Mucosa of stomach (tissue), 1 donor: ENCODE results near the gene NBL1.
A peak's percentile ranks its signal among the peaks of the same experiment; 100 is the strongest.
"Not testable (repeated sequence)": the region's sequence is repeated elsewhere in the genome, so short reads cannot be mapped to it uniquely, and the experiment has no call there.

Experiments used
- H3K27me3 ChIP-seq: one replicate; pipeline ENCODE4 v1.7.0; 2013; ENCODE audit warnings: mild to moderate bottlenecking, low read length; ENCODE audit not compliant: control insufficient read depth, insufficient read depth
- H3K36me3 ChIP-seq: one replicate; pipeline ENCODE4 v1.7.0; 2013; ENCODE audit warnings: low read length; ENCODE audit not compliant: control insufficient read depth, insufficient read depth
- H3K4me1 ChIP-seq: one replicate; pipeline ENCODE4 v1.7.0; 2013; ENCODE audit warnings: mild to moderate bottlenecking, low read length; ENCODE audit not compliant: control insufficient read depth, insufficient read depth
- H3K4me3 ChIP-seq: one replicate; pipeline ENCODE4 v1.7.0; 2013; ENCODE audit warnings: low read length
- H3K9ac ChIP-seq: one replicate; pipeline ENCODE4 v1.7.0; 2013; ENCODE audit warnings: mild to moderate bottlenecking, low read length, moderate library complexity
- H3K9me3 ChIP-seq: one replicate; pipeline ENCODE4 v1.7.0; 2013; ENCODE audit warnings: mild to moderate bottlenecking, low read length, moderate library complexity; ENCODE audit not compliant: control insufficient read depth
- donor health status: Pancreatic carcinoma.

The NBL1 gene

DNA sequence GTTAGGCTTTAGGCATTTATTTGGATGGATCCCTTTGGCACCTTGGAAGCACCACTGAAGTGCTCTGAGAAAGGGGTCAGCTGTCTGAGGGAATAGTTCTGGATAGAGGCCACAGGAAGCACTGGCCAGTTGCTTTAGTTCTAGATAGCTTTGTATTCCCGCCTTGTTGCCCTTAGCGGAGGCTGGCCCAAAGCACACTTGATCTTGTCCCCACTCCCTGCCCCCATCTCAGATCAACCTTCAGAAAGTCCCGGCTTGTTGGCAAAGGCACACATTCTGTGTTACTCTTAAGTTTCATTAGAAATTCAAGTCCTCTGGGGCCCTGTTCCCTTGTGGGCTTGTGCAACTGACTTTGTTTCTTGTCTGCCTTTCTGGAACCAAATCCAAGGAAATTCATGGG, 15.2 kb upstream of the NBL1 start:
- Histone ChIP-seq H3K4me3 (no peak overlapping the region), H3K27me3 (no peaks in the 10 kb centered on the region), H3K4me1 (no peaks in the 10 kb centered on the region), H3K36me3 (no peaks in the 10 kb centered on the region), H3K9me3 (no peaks in the 10 kb centered on the region), H3K9ac (no peak overlapping the region)

DNA sequence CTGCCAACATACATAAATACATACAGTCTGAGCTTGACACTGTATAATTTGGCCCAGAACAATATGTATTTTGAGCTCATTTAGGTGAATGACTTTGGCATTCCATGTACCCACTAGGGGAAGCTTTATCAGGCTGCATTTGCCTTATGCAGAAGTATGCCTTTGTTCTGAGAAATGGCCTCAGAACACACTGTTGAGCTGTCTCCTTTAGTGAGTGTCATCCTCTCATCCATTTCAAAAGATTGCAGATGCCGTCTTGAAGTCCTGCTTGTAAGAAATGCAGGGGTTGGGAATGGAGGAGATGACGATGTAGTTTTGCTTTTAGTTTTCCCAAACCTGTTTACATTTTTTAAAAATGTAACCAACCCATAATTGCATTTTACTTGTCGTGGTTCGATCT, 14.8 kb upstream of the NBL1 start:
- no peak overlapping the region for H3K4me3 ChIP-seq
- no peaks in the 10 kb centered on the region for H3K36me3 ChIP-seq
- no peaks in the 10 kb centered on the region for H3K27me3 ChIP-seq

GRCh38 chr1:19630192-19630591, 13.9 kb upstream of the NBL1 start:
- H3K27me3 ChIP-seq, H3K9ac ChIP-seq, H3K9me3 ChIP-seq, H3K4me1 ChIP-seq, H3K4me3 ChIP-seq, H3K36me3 ChIP-seq: not testable (repeated sequence)

More for the DNA sequence above, 14.8 kb upstream of the NBL1 start:
- no peaks in the 10 kb centered on the region for H3K9me3 ChIP-seq
- H3K9ac ChIP-seq: no peak overlapping the region
- H3K4me1 ChIP-seq: no peaks in the 10 kb centered on the region

- no peaks in the 10 kb centered on the region for H3K4me1 ChIP-seq
- H3K27me3 ChIP-seq: no peaks in the 10 kb centered on the region
- H3K4me3 ChIP-seq: no peak overlapping the region
Measured at GRCh38 chr1:19630720-19631395, 13.3 kb upstream of the NBL1 start.

DNA sequence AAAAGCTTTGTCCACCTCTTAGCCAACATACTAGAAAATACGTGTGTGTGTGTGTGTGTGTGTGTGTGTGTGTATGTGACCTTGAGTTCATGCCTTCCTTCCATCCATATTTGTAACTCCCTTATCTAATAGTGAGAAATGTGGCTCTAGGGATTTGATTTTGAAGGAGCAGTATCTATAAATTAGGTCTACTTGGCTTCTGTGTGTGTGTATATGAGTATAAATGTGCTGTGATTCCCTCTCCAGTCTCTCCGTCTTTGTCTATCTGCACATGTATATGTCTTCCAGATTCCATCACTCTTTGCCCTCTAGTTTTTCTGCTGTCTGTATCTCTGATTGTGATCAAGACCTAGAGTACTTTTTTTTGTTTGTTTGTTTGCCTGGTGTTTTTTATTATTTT, 11.9 kb upstream of the NBL1 start:
- Histone ChIP-seq H3K4me1 (no peaks in the 10 kb centered on the region), H3K9ac (no peak overlapping the region), H3K9me3 (no peaks in the 10 kb centered on the region), H3K36me3 (no peaks in the 10 kb centered on the region), H3K4me3 (no peak overlapping the region), H3K27me3 (no peaks in the 10 kb centered on the region)

More at GRCh38 chr1:19630720-19631395, 13.3 kb upstream of the NBL1 start:
- H3K9ac ChIP-seq: no peak overlapping the region
- no peaks in the 10 kb centered on the region for H3K9me3 ChIP-seq
- H3K36me3 ChIP-seq: no peaks in the 10 kb centered on the region

- Histone ChIP-seq H3K9me3 (no peaks in the 10 kb centered on the region), H3K4me1 (no peaks in the 10 kb centered on the region), H3K27me3 (no peaks in the 10 kb centered on the region), H3K36me3 (no peaks in the 10 kb centered on the region), H3K4me3 (no peak overlapping the region), H3K9ac (no peak overlapping the region)
Measured at GRCh38 chr1:19633106-19633505, 11.0 kb upstream of the NBL1 start.

DNA sequence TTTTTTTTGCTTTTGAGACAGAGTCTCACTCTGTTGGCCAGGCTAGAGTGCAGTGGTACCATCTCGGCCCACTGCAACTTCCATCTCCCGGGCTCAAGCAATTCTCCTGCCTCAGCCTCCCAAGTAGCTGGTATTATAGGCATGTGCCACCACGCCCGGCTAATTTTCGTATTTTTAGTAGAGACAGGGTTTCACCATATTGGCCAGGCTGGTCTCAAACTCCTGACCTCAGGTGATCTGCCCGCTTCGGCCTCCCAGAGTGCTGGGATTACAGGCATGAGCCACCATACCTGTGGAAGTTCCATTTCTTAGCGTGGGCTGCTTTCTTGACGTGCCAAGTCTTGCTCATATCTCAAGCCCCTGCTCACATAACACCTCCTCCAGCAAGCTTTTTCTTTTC, 9.0 kb upstream of the NBL1 start:
- not testable (repeated sequence) for H3K4me3 ChIP-seq, H3K9ac ChIP-seq, H3K36me3 ChIP-seq, H3K9me3 ChIP-seq, H3K27me3 ChIP-seq
- peaks cover 12% of the 10 kb centered on the region for H3K4me1 ChIP-seq

DNA sequence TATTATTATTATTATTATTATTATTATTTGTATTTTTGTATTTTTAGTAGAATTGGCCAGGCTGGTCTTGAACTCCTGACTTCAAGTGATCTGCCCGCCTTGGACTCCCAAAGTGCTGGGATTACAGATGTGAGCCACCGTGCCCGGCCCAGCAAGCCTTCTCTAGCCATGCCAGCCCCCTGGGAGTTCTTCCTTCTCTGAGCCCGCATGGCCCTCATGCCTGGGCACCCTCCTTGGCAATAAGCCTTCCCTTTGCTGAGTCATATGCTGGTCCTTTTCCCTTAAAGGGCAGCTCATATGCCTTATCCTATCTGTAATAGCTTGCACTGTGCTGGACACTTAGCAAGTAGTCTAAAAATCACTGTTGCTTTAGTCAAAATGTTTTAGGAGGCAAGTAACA, 8.5 kb upstream of the NBL1 start:
- H3K36me3 ChIP-seq: no peaks in the 10 kb centered on the region
- no peaks in the 10 kb centered on the region for H3K27me3 ChIP-seq
- peaks cover 18% of the 10 kb centered on the region for H3K4me1 ChIP-seq
- H3K4me3 ChIP-seq: no peak overlapping the region
- H3K9ac ChIP-seq: no peak overlapping the region
- no peaks in the 10 kb centered on the region for H3K9me3 ChIP-seq

DNA sequence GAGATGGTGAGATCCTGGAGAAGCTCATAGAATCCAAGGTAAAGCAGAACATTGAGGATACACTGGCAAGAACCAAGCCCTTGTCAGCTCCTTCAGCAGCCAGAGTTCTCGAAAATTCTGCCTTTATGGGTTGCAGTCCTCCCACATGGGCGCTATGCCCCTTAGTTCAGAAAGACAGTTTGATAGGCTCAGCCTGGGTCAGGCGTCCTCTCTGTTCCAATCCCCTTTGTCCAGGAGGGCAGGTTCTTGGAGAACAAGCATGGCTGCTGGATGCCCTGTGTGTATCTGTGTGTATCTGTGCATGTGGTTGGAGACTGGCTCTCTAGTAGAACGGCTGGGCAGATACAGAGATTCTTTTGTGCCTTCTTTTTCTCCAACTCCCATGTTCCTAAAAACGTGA, 8.0 kb upstream of the NBL1 start:
- H3K4me1 ChIP-seq: peaks cover 22% of the 10 kb centered on the region
- no peaks in the 10 kb centered on the region for H3K27me3 ChIP-seq
- no peak overlapping the region for H3K4me3 ChIP-seq
- H3K36me3 ChIP-seq: no peaks in the 10 kb centered on the region
- H3K9ac ChIP-seq: no peak overlapping the region
- no peaks in the 10 kb centered on the region for H3K9me3 ChIP-seq

DNA sequence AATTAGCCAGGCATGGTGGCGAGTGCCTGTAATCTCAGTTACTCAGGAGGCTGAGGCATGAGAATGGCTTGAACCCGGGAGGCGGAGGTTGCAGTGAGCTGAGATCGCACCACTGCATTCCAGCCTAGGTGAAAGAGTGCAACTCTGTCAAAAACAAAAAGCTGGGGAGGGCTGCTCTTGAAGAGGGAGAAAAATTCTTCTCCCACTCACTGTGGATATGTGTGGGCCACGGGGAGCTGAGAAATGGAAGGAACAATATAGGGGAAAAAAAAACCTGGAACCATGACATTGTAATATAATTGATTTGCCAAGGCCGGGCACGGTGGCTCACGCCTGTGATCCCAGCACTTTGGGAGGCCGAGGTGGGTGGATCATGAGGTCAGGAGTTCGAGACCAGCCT, 7.4 kb upstream of the NBL1 start:
- not testable (repeated sequence) for H3K27me3 ChIP-seq, H3K4me3 ChIP-seq, H3K9me3 ChIP-seq, H3K36me3 ChIP-seq, H3K9ac ChIP-seq
- H3K4me1 ChIP-seq: peaks cover 27% of the 10 kb centered on the region

DNA sequence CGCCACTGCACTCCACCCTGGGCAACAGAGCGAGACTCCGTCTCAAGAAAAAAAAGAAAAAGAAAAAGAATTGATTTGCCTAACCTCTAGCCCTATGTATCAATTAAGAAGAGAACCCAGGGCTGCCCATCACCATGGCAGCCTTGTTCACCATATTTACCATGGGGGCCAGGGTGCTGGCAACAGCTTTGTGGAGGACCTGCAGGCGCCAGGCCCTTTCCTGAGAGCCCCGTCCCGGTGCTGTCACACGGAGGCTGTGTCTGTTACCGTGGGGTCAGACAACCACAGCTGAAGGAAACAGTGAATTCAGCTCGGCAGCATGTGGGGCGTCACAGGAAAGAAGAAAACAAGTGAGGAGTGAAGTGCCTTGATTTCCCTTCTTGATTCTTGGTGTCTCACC, 6.5 kb upstream of the NBL1 start:
- H3K4me3 ChIP-seq: no peak overlapping the region
- H3K9ac ChIP-seq: no peak overlapping the region
- no peaks in the 10 kb centered on the region for H3K36me3 ChIP-seq
- peaks cover 30% of the 10 kb centered on the region for H3K4me1 ChIP-seq
- H3K9me3 ChIP-seq: no peaks in the 10 kb centered on the region
- no peaks in the 10 kb centered on the region for H3K27me3 ChIP-seq

- H3K4me1 ChIP-seq: peaks cover 39% of the 10 kb centered on the region
- H3K27me3 ChIP-seq, H3K4me3 ChIP-seq: not testable (repeated sequence)
Measured at GRCh38 chr1:19639228-19639627, 4.9 kb upstream of the NBL1 start.

GRCh38 chr1:19639999-19640362, 4.1 kb upstream of the NBL1 start:
- Histone ChIP-seq H3K4me3 (no peak overlapping the region), H3K4me1 (peaks cover 39% of the 10 kb centered on the region), H3K36me3 (no peaks in the 10 kb centered on the region), H3K9me3 (no peaks in the 10 kb centered on the region), H3K27me3 (no peaks in the 10 kb centered on the region), H3K9ac (peak overlapping the region; percentile 26)

More at GRCh38 chr1:19639228-19639627, 4.9 kb upstream of the NBL1 start:
- not testable (repeated sequence) for H3K36me3 ChIP-seq, H3K9me3 ChIP-seq, H3K9ac ChIP-seq
